ENCODE measurements around the gene SLC12A5. TPM values are rescaled to one million over a fixed set of nuclear protein-coding genes. Genes with fewer than 3 reads are reported as not detected.

SLC12A5 gene
- total RNA-seq, 2 experiments from 2014 or later, result 1.3 to 1.7 TPM

GRCh38 chr20:46046588-46047310 lies 17.7 kb downstream of the SLC12A5 start:
- Mint-ChIP-seq H3K27me3 (ENCODE audit: low read depth) (peaks cover 5% of the 10 kb centered on the region), H3K9me3 (ENCODE audit: insufficient read depth) (no peaks in the 10 kb centered on the region), H3K36me3 (ENCODE audit: low read depth) (no peaks in the 10 kb centered on the region), H3K4me1 (ENCODE audit: low read depth) (no peaks in the 10 kb centered on the region), H3K4me3 (no peak overlapping the region), H3K27ac (no peak overlapping the region)
- CTCF ChIA-PET, result no interaction called here
- DNase-seq, result no peak
- no peak for ATAC-seq
- POLR2A ChIA-PET, result no interaction called here

- H3K4me3 Mint-ChIP-seq, result no peak overlapping the region
- ATAC-seq, result no peak
- H3K27me3 Mint-ChIP-seq (ENCODE audit: low read depth), result peaks cover 3% of the 10 kb centered on the region
- H3K36me3 Mint-ChIP-seq (ENCODE audit: low read depth), result no peaks in the 10 kb centered on the region
- ChIA-PET CTCF (no interaction called here), POLR2A (no interaction called here)
- no peaks in the 10 kb centered on the region for H3K9me3 Mint-ChIP-seq (ENCODE audit: insufficient read depth)
- no peak overlapping the region for H3K27ac Mint-ChIP-seq
- no peak for DNase-seq
- no peaks in the 10 kb centered on the region for H3K4me1 Mint-ChIP-seq (ENCODE audit: low read depth)
Observed at GRCh38 chr20:46047821-46048220, 18.8 kb downstream of the SLC12A5 start.

GRCh38 chr20:46049190-46049589 lies 20.2 kb downstream of the SLC12A5 start:
- H3K4me1 Mint-ChIP-seq (ENCODE audit: low read depth), result no peaks in the 10 kb centered on the region

GRCh38 chr20:46049815-46050214 lies 20.8 kb downstream of the SLC12A5 start:
- no peak for DNase-seq
- Mint-ChIP-seq H3K27ac (no peak overlapping the region), H3K9me3 (ENCODE audit: insufficient read depth) (no peaks in the 10 kb centered on the region), H3K4me3 (no peak overlapping the region), H3K4me1 (ENCODE audit: low read depth) (no peaks in the 10 kb centered on the region), H3K27me3 (ENCODE audit: low read depth) (peaks cover 6% of the 10 kb centered on the region), H3K36me3 (ENCODE audit: low read depth) (no peaks in the 10 kb centered on the region)
- ChIA-PET POLR2A (no interaction called here), CTCF (no interaction called here)
- ATAC-seq, result no peak

More at GRCh38 chr20:46049190-46049589, 20.2 kb downstream of the SLC12A5 start:
- ChIA-PET POLR2A (no interaction called here), CTCF (no interaction called here)
- Mint-ChIP-seq H3K9me3 (ENCODE audit: insufficient read depth) (no peaks in the 10 kb centered on the region), H3K4me3 (no peak overlapping the region), H3K27ac (no peak overlapping the region), H3K36me3 (ENCODE audit: low read depth) (no peaks in the 10 kb centered on the region), H3K27me3 (ENCODE audit: low read depth) (peaks cover 3% of the 10 kb centered on the region)
- ATAC-seq, result no peak
- no peak for DNase-seq

- H3K36me3 Mint-ChIP-seq (ENCODE audit: low read depth), result no peaks in the 10 kb centered on the region
- ChIA-PET CTCF (no interaction called here), POLR2A (no interaction called here)
- no peak for DNase-seq
- peaks cover 10% of the 10 kb centered on the region for H3K27me3 Mint-ChIP-seq (ENCODE audit: low read depth)
- no peaks in the 10 kb centered on the region for H3K4me1 Mint-ChIP-seq (ENCODE audit: low read depth)
- no peak overlapping the region for H3K27ac Mint-ChIP-seq
- H3K9me3 Mint-ChIP-seq (ENCODE audit: insufficient read depth), result no peaks in the 10 kb centered on the region
- no peak overlapping the region for H3K4me3 Mint-ChIP-seq
- ATAC-seq, result no peak
Observed at GRCh38 chr20:46050444-46050843, 21.4 kb downstream of the SLC12A5 start.

GRCh38 chr20:46050885-46051284 lies 21.9 kb downstream of the SLC12A5 start:
- ATAC-seq, result no peak
- POLR2A ChIA-PET, result no interaction called here
- Mint-ChIP-seq H3K4me1 (ENCODE audit: low read depth) (no peaks in the 10 kb centered on the region), H3K27ac (no peak overlapping the region), H3K9me3 (ENCODE audit: insufficient read depth) (no peaks in the 10 kb centered on the region), H3K36me3 (ENCODE audit: low read depth) (no peaks in the 10 kb centered on the region), H3K27me3 (ENCODE audit: low read depth) (peaks cover 14% of the 10 kb centered on the region), H3K4me3 (no peak overlapping the region)
- CTCF ChIA-PET, result no interaction called here
- no peak for DNase-seq

- peaks cover 19% of the 10 kb centered on the region for H3K27me3 Mint-ChIP-seq (ENCODE audit: low read depth)
- H3K4me3 Mint-ChIP-seq, result no peak overlapping the region
- no peaks in the 10 kb centered on the region for H3K9me3 Mint-ChIP-seq (ENCODE audit: insufficient read depth)
- H3K27ac Mint-ChIP-seq, result no peak overlapping the region
- ATAC-seq (no peak), DNase-seq (no peak)
- ChIA-PET POLR2A (no interaction called here), CTCF (no interaction called here)
- H3K4me1 Mint-ChIP-seq (ENCODE audit: low read depth), result no peaks in the 10 kb centered on the region
- H3K36me3 Mint-ChIP-seq (ENCODE audit: low read depth), result no peaks in the 10 kb centered on the region
Observed at GRCh38 chr20:46051556-46052308, 22.7 kb downstream of the SLC12A5 start.

GRCh38 chr20:46053416-46053815 lies 24.4 kb downstream of the SLC12A5 start:
- Mint-ChIP-seq H3K36me3 (ENCODE audit: low read depth) (peaks cover 2% of the 10 kb centered on the region), H3K4me1 (ENCODE audit: low read depth) (peaks cover 1% of the 10 kb centered on the region), H3K27ac (no peak overlapping the region), H3K4me3 (no peak overlapping the region), H3K27me3 (ENCODE audit: low read depth) (peaks cover 31% of the 10 kb centered on the region), H3K9me3 (ENCODE audit: insufficient read depth) (no peaks in the 10 kb centered on the region)
- DNase-seq (no peak), ATAC-seq (no peak)
- POLR2A ChIA-PET, result no interaction called here
- CTCF ChIA-PET, result no interaction called here

- no peak for DNase-seq
- no peak for ATAC-seq
- Mint-ChIP-seq H3K4me3 (no peak overlapping the region), H3K36me3 (ENCODE audit: low read depth) (peaks cover 2% of the 10 kb centered on the region), H3K27me3 (ENCODE audit: low read depth) (peaks cover 28% of the 10 kb centered on the region), H3K4me1 (ENCODE audit: low read depth) (peaks cover 10% of the 10 kb centered on the region), H3K9me3 (ENCODE audit: insufficient read depth) (no peaks in the 10 kb centered on the region), H3K27ac (no peak overlapping the region)
- CTCF ChIA-PET, result no interaction called here
- POLR2A ChIA-PET, result no interaction called here
Observed at GRCh38 chr20:46054606-46055005, 25.6 kb downstream of the SLC12A5 start.

GRCh38 chr20:46055269-46055668 lies 26.3 kb downstream of the SLC12A5 start:
- DNase-seq, result no peak
- Mint-ChIP-seq H3K27ac (no peak overlapping the region), H3K27me3 (ENCODE audit: low read depth) (peaks cover 28% of the 10 kb centered on the region), H3K4me3 (no peak overlapping the region), H3K36me3 (ENCODE audit: low read depth) (peaks cover 9% of the 10 kb centered on the region), H3K4me1 (ENCODE audit: low read depth) (peaks cover 17% of the 10 kb centered on the region), H3K9me3 (ENCODE audit: insufficient read depth) (no peaks in the 10 kb centered on the region)
- CTCF ChIA-PET, result interaction anchor here (1.0 kb wide), 1 partner anchor 33 kb away, joined by 5 read pairs; no protein-coding TSS in a partner anchor
- POLR2A ChIA-PET, result no interaction called here
- ATAC-seq, result no peak

- Mint-ChIP-seq H3K27me3 (ENCODE audit: low read depth) (peaks cover 28% of the 10 kb centered on the region), H3K36me3 (ENCODE audit: low read depth) (peaks cover 19% of the 10 kb centered on the region), H3K4me3 (no peak overlapping the region), H3K27ac (no peak overlapping the region), H3K4me1 (ENCODE audit: low read depth) (peaks cover 26% of the 10 kb centered on the region), H3K9me3 (ENCODE audit: insufficient read depth) (no peaks in the 10 kb centered on the region)
- CTCF ChIA-PET, result interaction anchor here (1.0 kb wide), 1 partner anchor 32 kb away, joined by 5 read pairs; no protein-coding TSS in a partner anchor
- POLR2A ChIA-PET, result no interaction called here
- DNase-seq (no peak), ATAC-seq (no peak)
Observed at GRCh38 chr20:46056027-46056833, 27.2 kb downstream of the SLC12A5 start.
